Measurements from ENCODE around the gene HYLS1.
"Not testable (repeated sequence)": the region's sequence is repeated elsewhere in the genome, so short reads cannot be mapped to it uniquely, and the experiment has no call there.

Gene HYLS1
- long read RNA-seq, transcript HYLS1-202 (3 exons, 2,061 nt) = major isoform, 13 of 15 reads
- long read RNA-seq, partial matches to known transcripts = 0 of 15 reads
- long read RNA-seq, other reads (novel, unspliced or antisense) = 2 of 15 reads

GRCh38 chr11:125887373-125888324, at the start of gene HYLS1:
TSS of gene HYLS1 (plus strand) at chr11:125887668. CDS start at chr11:125899369, 11,701 bp downstream.
- Histone ChIP-seq H3K27me3 (ENCODE audit: insufficient read depth, poor library complexity, severe bottlenecking) (no peaks in the 10 kb centered on the region), H3K27ac (replicated peaks) (peak within 1 kb of the TSS; percentile 75), H3K4me3 (replicated peaks; ENCODE audit: insufficient read depth, low read length) (peak within 1 kb of the TSS; percentile 71)
- peak; percentile 78 to 93 for DNase-seq (ENCODE audit: low read depth in 1 of 2, low spot score in 1 of 2)
- TF ChIP-seq POLR2AphosphoS5 (IDR thresholded peaks at IDR 0.05; ENCODE audit: low read depth) (peak; percentile 64), GABPA (IDR thresholded peaks at IDR 0.05; ENCODE audit: low read depth) (peak; percentile 50), SPI1 (IDR thresholded peaks at IDR 0.05; ENCODE audit: borderline replicate concordance, low read depth) (no peak), REST (IDR thresholded peaks at IDR 0.05; ENCODE audit: insufficient replicate concordance, low read depth) (peak; percentile 56)

GRCh38 chr11:125842321-125842948, 45.0 kb upstream of the HYLS1 start:
- TF ChIP-seq CTCF (IDR thresholded peaks at IDR 0.05; ENCODE audit: insufficient read depth, low read length) = no peak
- TF ChIP-seq GABPA (IDR thresholded peaks at IDR 0.05; ENCODE audit: low read depth) = no peak
- no peak for TF ChIP-seq POLR2AphosphoS5 (IDR thresholded peaks at IDR 0.05; ENCODE audit: low read depth)
- no peak for TF ChIP-seq REST (IDR thresholded peaks at IDR 0.05; ENCODE audit: insufficient replicate concordance, low read depth)
- peak; percentile 35; the same call in 1 of the 2 replicates for TF ChIP-seq SPI1 (IDR thresholded peaks at IDR 0.05; ENCODE audit: borderline replicate concordance, low read depth)
- no peak overlapping the region for H3K27ac ChIP-seq (replicated peaks)
- no peak overlapping the region for H3K4me3 ChIP-seq (replicated peaks; ENCODE audit: insufficient read depth, low read length)
- DNase-seq (ENCODE audit: low read depth in 1 of 2, low spot score in 1 of 2) = peak in 1 of 2 experiments; percentile 44
- H3K27me3 ChIP-seq (ENCODE audit: insufficient read depth, poor library complexity, severe bottlenecking) = no peaks in the 10 kb centered on the region

GRCh38 chr11:125846188-125846587, 41.3 kb upstream of the HYLS1 start:
- DNase-seq (ENCODE audit: low read depth in 1 of 2, low spot score in 1 of 2) = no peak
- Histone ChIP-seq H3K27ac (replicated peaks) (no peak overlapping the region), H3K4me3 (replicated peaks; ENCODE audit: insufficient read depth, low read length) (no peak overlapping the region), H3K27me3 (ENCODE audit: insufficient read depth, poor library complexity, severe bottlenecking) (no peaks in the 10 kb centered on the region)
- TF ChIP-seq POLR2AphosphoS5 (IDR thresholded peaks at IDR 0.05; ENCODE audit: low read depth) = no peak
- no peak for TF ChIP-seq GABPA (IDR thresholded peaks at IDR 0.05; ENCODE audit: low read depth)
- no peak for TF ChIP-seq SPI1 (IDR thresholded peaks at IDR 0.05; ENCODE audit: borderline replicate concordance, low read depth)
- no peak for TF ChIP-seq CTCF (IDR thresholded peaks at IDR 0.05; ENCODE audit: insufficient read depth, low read length)
- no peak for TF ChIP-seq REST (IDR thresholded peaks at IDR 0.05; ENCODE audit: insufficient replicate concordance, low read depth)

GRCh38 chr11:125857670-125858069, 29.8 kb upstream of the HYLS1 start:
- H3K4me3 ChIP-seq (replicated peaks; ENCODE audit: insufficient read depth, low read length); DNase-seq (ENCODE audit: low read depth in 1 of 2, low spot score in 1 of 2): not testable (repeated sequence)

GRCh38 chr11:125862786-125863185, 24.7 kb upstream of the HYLS1 start:
- H3K4me3 ChIP-seq (replicated peaks; ENCODE audit: insufficient read depth, low read length); H3K27me3 ChIP-seq (ENCODE audit: insufficient read depth, poor library complexity, severe bottlenecking); H3K27ac ChIP-seq (replicated peaks); DNase-seq (ENCODE audit: low read depth in 1 of 2, low spot score in 1 of 2): not testable (repeated sequence)

More at GRCh38 chr11:125857670-125858069, 29.8 kb upstream of the HYLS1 start:
- H3K27ac ChIP-seq (replicated peaks); H3K27me3 ChIP-seq (ENCODE audit: insufficient read depth, poor library complexity, severe bottlenecking): not testable (repeated sequence)

- DNase-seq (ENCODE audit: low read depth in 1 of 2, low spot score in 1 of 2); H3K4me3 ChIP-seq (replicated peaks; ENCODE audit: insufficient read depth, low read length); H3K27ac ChIP-seq (replicated peaks); H3K27me3 ChIP-seq (ENCODE audit: insufficient read depth, poor library complexity, severe bottlenecking): not testable (repeated sequence)
These were observed 22.1 kb upstream of the HYLS1 start for GRCh38 chr11:125865354-125865753.

Measured in HL-60 (cell line).